GM19238 (cell line): ENCODE results near the gene APOB.

Source experiments
- DNase-seq: peaks from one replicate; pipeline ENCODE4 v3.0.0; 2011; ENCODE audit warnings: low spot score; ENCODE audit not compliant: insufficient read length

Gene APOB

GRCh38 chr2:21005111-21005699, 38.7 kb downstream of the APOB start:
- DNase-seq, result no peak

GRCh38 chr2:21004181-21004572, 39.7 kb downstream of the APOB start:
- DNase-seq, result no peak

GRCh38 chr2:21003572-21004180, 40.2 kb downstream of the APOB start:
- no peak for DNase-seq

GRCh38 chr2:21002814-21003192, 41.1 kb downstream of the APOB start:
- no peak for DNase-seq

GRCh38 chr2:21001988-21002813, 41.7 kb downstream of the APOB start:
- no peak for DNase-seq

GRCh38 chr2:21001225-21001946, 42.5 kb downstream of the APOB start:
- no peak for DNase-seq

GRCh38 chr2:20999906-21000645, 43.8 kb downstream of the APOB start:
- no peak for DNase-seq

GRCh38 chr2:20998972-20999905, 44.6 kb downstream of the APOB start:
- DNase-seq, result no peak

- no peak for DNase-seq
Measured at GRCh38 chr2:20997953-20998722, 45.7 kb downstream of the APOB start.

GRCh38 chr2:20994130-20994529, 49.7 kb downstream of the APOB start:
- DNase-seq, result no peak

- no peak for DNase-seq
Measured at GRCh38 chr2:20992201-20992711, 51.6 kb downstream of the APOB start.

GRCh38 chr2:20990442-20991430, 53.1 kb downstream of the APOB start:
- DNase-seq, result no peak

GRCh38 chr2:20989404-20989803, 54.5 kb downstream of the APOB start:
- DNase-seq, result no peak

GRCh38 chr2:20988905-20989304, 55.0 kb downstream of the APOB start:
- no peak for DNase-seq

GRCh38 chr2:20986024-20986939, 57.6 kb downstream of the APOB start:
- DNase-seq, result no peak

GRCh38 chr2:20985062-20985461, 58.8 kb downstream of the APOB start:
- DNase-seq, result no peak

- no peak for DNase-seq
Measured at GRCh38 chr2:20984408-20984807, 59.5 kb downstream of the APOB start.
